Stimulated activated CD4-positive, alpha-beta T cell treated with anti-CD3 and anti-CD28 coated beads, Interleukin-15, amount 100 ng/mL, for 48 hours (primary cell): ENCODE results near the gene MSI2.
A peak's percentile ranks its signal among the peaks of the same experiment; 100 is the strongest.

Experiments used
- DNase-seq, 2 donors: peaks; one replicate each; pipeline ENCODE4 v3.0.0-alpha.2; 2020; ENCODE audit warnings: low read depth in 2 of 2

Gene MSI2

DNA sequence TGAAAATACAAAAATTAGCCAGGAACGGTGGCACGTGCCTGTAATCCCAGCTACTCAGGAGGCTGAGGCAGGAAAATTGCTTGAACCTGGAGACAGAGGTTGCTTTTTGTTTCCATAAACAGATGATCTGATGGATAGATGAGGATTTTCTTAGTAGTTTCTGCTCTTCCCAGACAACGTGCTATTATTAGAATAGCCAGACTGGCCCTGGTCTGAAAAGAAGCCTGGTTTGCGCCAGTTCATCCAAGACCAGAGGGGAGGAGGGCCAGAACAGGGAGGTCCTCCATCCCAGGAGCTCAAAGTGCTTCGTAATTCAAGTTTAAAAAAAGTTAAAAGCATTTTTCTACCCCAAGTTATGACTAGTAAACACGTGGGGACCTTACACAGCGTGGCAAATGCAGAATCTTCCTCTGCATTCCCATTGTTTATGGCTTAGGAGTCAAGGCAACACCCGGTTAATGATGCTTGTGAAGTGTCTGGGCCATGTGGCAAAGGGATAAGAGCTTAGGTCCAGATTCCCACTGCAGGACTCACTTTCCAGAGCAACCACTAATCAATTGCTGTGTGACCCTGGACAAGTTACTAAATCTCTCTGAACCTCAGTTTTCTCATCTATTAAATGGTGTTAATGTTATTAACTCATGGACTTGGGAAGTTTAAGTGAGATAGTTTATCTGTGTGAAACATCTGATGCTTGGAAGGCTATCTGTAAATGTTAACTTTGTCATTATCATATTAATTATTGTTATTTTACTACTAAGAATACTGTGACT, 283.4 kb downstream of the MSI2 start:
- no peak for DNase-seq

DNA sequence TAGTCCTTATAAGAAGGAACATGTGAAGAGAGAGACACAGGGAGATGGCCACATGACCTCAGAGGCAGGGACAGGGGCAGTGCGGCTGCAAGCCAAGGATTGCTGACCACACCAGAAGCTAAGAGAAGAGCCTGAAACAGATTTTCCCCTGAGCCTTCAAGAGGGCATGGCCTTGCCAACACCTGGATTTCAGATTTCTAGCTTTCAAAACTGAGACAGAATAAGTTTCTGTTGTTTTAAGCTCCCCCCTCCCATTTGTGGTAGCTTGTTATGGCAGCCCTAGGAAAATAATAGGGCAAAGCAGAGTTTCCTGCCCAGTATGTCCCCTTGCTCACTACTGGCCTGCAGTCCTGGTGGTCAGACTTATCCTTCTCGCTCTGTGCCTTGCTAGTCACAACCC, 284.3 kb downstream of the MSI2 start:
- no peak for DNase-seq

DNA sequence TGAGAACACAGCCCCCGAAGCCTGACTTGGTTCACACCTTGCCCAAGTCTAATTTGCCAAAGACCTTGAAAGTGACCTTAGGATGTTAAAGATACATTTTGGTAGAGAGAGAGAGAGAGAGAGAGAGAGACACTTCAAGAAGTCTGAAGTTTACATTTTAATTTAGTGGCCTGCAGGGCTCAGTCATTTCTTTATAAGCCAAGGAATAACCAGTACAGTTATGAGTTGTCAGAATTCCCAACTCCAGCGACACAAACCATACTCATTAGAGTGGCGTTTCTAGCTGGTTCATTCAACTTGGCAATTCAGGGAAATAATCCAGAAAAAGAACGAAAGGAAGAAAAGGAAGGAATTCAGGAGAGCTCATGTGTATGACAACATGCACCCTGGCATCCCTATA, 284.7 kb downstream of the MSI2 start:
- DNase-seq: no peak

DNA sequence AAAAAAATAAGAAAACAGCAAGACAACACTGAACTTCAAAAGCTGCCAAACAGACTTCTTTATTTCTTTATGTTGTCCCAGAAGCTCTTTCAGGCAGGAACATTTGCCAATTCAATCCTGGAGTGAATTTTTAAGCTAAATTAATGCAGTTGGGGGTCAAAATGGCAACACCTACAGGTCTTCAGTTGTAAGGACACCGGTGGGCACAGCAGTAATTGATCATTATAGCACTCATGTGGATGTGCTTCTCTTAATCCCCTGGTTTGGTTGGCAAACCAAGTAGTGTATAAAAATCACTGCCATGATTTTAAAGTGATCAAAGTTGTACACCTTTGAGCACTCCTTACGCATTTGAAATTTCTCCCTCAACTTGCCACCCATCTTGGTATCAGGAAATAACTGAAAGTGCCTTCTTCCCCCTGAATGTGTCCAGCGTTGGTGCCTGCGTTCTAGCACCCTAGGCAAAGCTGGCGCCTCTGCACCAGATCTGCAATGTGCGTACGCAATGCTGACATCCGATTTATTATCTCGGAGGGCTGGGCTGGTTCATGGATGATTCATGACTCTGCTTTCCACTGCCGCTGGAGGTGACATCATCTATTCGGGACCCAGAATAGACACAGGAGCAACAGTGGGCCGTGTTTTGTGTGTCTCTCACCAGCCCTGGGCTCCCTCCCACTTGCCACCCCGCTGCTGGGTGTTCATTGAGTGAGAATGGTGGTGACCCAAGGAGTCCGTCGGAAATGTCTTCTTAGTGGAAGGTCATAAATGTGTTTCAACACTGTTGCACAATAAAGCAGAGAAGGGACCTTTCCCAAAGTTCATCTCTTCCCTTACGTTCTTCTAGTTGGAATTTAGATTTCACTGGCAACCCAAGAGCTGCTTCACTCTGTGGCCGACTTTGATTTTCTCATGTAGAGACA, 285.4 kb downstream of the MSI2 start:
- DNase-seq: no peak

DNA sequence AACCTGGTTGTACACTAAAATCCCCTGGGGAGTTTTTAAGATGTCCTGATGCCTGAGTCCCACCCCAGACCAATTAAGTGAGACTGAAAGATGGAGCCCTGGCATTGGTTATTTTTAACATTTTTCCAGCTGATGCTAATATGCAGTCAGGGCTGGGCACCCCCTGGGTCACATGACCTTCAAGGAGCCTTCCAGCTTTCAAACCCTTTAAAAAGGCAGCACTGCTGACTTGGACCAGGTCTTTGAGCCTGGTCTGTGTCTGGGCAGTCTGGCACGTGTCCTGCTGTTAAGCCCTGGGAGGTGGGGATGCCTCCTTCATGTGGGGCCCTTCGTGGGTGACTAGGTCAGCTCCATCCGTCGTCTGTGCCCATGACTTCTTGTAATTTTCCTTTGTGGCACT, 286.2 kb downstream of the MSI2 start:
- DNase-seq: no peak

DNA sequence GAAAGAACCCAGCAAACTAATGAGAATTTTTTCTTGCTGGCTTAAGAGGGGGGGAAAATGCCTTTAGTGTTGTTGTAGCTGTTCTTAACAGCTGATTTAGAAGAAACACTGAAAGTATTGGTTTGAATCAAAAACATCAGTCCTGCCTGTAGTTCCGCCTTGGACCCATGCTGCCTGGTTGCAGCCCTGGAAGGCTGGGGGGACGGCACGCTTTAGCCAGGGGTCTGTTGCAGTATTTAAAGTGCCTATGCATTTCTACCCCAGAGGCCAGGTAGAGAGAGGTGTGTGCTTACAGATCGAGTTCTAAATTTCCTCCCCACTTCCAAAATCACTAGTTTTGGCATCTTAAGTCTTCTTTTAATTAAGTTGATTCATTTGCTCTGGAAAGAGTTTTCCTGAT, 286.9 kb downstream of the MSI2 start:
- DNase-seq: no peak

DNA sequence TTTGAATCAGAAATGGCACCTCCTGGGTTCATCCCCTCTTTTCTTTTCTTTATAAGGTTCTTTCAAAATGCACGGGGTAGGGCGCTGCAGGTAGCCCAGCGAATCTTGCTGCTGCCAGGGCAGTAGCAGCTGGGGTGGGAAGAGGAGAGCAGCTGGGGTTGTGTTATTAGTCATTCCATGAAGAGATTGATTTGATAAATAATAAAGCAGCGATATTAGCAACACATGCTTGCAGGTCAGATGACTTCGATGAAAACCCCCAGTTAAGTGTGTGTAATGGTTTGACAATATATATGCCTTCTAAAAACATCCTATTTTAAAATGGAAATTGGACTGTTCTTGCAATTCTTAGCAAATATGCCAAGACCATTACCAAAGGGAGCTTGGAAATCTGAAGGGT, 288.1 kb downstream of the MSI2 start:
- no peak for DNase-seq

DNA sequence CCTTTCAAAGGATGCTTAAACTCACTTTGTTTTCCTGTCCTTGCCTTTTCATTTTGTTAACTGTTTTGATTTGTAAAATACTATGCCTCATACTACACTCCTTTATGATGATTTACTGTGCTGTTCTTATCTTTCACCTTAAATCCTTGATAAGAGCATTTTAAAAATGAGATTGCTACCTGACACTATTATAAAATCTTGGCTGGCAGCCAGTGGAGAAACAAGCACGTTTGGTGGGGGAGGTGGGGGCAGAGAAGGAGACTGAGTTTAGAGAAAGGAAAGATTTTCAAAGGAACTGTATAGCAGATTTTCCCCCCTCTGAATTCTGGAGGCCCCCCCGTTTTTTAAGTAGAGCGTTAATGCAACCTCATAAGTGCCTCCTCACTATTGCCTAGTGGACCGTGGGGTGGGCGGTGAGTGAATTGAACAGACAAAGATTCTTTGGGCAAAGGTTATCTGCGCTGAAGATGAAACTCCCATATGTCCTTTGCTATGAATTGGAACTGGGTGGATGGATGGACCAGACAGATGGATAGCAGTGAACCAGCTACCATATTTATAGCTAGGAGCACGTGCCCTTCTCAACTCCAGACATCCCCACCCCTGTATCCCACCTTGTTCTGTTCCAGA, 288.6 kb downstream of the MSI2 start:
- no peak for DNase-seq

DNA sequence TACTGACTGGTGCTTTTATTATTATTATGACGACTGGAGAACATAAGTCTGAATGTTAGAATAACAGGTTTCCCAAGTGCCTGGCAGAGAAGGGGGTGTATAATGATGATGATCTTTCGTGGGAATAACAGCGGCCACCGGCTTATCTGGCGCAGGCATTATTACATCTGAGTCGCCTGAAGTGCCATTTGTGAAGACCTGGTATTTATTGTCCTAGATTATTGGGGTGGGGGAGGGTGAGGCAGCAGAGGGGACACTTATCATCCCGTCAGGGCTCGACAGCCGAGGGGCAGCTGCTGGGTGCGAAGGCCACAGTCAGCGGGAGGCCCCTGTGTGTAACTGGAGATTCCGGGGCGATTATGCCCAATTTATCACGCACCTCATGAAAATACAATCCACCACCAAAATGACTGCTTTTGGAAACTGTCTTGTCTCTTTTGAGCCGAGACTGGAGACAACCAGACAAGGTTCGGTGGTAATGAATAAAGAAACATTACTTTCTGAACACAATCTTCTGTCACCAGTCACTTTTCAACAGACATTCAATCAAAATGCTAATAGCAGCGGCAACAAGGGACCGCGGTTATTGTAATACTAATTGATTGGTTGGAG, 289.5 kb downstream of the MSI2 start:
- no peak for DNase-seq

DNA sequence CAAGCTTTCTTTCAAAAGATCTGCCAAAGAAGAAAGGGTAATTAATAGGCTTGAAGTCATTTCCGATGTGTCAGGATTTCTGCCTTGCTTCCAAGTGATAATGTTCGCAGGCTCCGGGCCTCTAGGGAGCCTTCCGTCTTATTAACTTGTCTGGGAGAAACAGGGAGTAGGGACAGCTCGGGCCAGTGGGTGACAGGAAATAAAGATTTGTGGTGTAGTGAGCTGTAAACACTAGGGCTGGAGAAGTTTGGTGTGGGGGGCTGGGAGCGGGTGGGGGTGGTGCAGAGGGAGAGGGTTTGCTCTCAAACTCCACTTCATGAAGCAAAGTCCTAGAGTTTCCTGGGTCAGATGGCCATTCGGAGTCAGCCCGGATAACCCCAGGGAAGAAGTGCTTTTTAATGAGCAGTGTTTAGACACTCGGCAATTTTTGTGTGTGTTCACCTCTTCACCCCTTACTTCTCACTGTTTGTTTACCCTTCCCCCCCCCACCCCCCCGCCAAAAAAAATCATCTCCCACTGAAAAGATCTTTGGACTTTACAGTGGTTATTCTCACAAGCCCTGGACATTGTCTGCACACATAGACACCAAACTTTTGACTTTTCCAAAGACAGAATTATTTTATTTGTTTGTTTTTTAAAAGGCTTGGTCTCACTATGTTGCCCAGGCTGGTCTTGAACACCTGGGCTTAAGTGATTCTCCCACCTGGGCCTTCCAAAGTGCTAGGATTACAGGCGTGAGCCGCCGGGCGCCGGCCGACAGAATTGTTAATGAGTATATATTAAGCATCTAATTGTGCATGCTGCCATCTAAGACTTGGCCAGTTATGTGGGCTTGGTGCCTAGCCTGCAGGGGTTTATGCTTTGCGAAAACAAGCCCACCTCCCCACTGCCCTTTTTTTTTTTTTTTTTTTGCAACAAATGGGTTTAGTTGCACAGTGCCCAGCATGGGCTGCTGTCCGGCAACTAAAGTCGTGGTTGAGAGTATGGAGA, 292.4 kb downstream of the MSI2 start:
- no peak for DNase-seq

DNA sequence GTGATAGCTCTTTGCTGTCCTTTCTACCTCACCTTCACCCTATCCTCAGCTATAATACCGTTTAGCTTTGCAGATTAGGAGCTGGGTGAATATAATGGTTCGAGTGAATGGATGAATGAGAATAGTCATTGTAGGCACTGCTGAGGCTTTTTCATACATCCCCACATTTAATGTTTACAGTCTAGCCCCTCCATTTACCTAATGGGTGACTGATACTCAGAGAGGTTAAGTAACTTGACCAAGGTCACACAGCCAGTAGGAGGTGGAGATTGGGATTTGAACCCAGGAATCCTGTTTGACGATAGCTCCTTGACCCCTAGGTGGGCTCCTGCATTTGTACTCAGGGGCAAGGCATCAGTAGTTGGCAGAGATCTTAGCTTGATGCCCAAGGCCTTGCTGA, 293.1 kb downstream of the MSI2 start:
- no peak for DNase-seq

DNA sequence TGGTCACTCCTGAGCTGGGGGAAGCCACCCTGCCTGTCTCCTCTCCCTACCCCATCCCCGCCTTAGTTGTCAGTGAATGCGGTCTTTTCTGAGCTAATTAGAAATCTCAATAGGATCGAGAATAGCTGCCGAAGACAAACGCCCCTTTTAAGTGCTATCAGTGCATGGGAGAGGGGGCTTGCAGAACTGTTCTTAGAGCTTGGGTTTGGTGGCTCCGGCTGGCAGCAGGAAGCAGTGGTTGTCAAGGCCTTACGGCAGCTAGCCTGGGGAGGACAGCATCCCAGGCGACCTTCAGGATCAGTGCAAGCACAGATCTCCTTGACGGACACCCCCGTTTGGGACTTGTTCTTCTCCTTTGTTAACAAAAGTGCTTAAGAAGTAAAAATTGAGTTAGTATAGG, 293.7 kb downstream of the MSI2 start:
- no peak for DNase-seq

DNA sequence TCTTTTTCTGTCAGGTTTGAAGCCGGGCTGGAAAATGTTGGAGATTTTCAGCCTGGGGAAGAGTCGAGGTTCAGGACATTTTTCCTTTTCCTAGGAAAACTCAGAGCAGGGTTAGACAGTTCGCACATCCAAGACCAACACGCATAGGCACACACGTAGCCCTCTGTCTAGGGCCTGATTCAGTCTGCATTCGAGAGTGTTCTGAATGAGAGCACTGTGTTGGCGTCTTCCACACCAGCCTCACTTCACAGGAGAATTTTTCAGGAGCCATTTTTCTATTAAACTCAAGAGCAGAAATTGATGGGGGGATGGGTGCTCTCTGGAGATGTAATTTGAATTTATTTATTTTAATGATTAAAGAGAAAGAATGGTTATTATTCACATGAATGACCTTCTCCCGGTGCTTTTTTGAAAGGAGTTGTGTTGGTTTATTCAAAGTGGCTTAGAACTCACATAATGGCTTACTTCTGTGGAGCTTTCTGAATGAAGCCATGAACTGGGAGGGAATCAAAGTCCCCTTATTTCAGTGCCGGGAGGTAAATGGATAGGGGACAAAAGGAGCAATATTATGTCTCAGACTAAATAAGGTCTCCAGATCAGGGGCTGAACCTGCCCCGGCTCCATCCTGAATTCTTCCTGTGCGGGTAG, 294.5 kb downstream of the MSI2 start:
- DNase-seq: no peak

DNA sequence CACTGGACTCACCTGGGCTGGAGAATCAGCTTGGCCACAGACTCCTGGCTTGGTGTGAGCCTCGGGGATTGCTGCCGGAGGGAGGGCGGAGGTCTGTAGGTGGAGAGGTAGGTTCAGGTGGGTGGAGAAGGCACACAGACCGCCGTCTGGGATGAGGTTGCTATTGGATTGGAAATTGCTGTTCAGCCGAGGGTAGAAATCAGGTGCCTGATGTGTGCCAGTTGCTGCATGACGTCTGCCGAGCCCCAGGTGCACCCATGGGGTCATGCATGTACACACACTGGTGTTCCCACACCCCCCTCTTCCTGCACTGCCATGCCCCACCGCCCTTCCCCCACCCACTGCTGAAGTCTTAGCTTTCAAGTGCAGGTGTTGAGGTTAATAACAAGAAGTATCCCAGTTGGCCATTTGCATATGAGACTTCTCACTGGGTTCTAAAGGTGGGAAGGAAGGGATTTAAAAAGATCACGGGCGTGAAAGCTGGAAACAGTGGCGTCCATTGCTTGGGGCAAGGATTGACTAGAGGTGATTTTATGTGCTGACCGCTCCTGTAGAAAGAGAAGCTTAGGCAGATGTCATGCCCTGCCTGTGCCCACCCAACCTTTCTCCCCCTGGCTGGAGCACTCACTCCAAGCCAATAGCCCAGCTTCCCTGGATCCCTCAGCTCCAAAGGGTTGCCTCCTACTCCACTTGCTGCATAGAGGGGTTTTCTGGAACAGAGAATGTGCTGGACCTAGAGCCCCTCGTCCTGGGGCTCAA, 295.2 kb downstream of the MSI2 start:
- no peak for DNase-seq

DNA sequence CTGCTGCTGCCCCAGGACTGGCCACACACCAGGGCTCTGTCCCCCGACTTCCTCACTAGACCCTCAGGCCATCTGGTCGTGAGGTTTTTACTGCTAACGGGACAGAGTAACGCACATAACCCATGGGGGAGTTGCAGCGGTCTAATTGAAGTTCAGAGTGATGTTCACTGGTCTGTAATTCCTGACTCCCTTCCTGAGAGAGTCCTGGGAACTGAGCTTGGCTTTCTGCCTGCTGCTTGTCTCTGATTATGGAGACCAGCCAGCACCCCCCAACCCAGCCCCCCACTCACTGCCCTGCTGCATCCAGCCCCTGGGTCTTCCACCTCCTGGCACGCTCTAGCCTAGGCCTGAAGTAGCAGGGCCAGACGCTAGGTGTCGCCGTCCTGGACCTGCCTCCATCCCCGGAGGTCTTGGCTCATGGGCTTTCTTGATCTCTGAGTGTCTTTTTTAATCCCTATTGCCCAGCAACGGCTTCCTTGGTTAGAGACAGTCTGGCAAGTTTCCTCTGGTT, 295.8 kb downstream of the MSI2 start:
- peak in 1 of 2 donors; percentile 10 for DNase-seq

DNA sequence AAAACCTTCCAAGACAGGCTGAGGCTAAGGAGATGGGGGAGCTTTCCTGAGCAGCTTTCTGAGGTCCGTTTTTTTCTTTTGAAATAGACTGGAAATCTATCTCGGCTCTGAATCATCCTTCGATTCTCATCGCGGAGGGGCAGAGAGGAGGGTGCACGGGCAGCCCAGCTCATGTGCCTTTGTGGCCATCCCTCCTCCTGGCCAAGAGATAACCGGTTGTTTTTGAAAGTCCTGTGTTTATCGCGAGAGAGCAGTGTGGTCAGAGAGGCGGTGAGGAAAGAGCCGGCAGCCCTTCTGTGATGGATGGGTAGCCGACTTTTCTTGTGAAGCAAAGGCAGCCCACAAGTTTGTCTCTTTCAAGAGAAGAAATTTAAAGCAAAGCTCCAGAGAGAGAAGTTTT, 297.2 kb downstream of the MSI2 start:
- DNase-seq: no peak

DNA sequence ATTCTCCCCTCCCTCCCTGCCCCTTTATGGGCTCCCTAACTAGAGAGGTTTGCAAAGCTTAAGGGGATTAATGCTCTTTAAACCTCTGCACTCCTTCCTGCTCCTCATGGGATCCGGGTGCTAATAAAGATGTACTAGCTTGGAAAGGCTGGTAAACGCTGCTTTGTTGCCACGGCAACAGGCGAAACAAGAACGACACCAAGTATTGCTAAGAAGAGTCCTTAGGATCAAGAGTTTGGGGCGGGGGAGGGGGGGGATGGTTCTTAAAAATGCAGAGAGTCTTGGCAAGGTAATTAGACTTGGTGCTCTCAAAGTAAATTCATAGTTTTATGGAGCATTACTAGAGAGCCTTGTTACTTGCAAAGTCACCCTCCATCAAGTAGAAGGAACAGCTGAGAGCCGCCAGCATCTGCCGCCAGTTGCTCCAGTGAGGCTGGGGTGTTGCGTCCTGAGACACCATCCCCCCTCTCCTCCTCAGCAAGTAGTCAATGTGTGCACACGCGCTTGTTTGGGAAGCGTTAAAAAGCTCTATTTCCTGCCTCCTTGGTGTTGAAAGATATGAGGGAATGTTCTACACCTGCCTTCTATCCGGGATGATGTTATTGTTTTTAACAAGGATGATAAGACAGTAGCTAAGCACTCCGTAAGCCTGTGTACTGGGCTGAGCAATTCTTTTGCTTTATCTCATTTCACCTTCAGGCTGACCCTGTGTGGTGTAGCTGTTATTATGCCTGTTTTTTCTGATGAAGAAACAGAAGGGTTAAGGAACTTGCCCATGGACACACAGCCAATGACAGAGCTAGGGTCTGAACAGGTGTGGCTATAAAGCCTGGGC, 297.9 kb downstream of the MSI2 start:
- DNase-seq: no peak

DNA sequence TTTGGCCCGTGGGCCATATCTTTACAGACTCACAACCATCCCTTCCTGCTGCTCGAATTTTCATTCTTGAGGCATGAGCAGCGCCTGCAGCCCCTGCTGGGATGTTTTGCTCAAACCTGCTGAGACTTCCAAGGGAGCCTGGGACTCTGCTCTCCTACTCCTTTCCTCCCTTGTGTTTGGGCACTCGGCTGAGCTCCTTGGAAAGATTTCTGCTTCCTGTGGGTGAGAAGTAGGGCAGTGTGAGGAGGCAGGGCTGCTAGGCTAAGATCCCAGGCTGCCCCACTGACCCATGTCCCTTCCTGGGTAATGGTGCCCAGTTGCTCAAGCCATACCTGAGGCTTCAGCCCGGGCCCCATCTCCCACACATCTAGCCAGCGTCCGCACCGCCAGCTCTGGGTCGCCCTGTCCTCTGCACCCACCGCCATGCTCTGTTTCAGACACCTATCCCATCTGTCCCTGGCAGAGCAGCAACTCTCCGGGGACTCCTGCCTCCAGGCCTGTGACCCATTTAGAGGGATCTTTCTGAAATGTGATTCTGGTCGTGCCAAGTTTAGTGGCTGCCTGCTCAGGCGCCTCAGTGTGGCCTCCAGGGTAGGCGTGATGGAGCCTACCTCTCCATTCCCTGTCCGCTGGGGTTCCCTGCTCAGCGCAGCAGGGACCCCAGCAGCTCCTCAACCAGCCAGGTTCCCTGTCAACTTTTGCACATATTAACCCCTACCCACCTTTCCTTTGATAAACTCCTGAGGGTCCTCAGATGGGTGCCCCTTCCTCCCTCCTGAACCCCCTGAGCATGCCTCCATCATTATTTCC, 298.7 kb downstream of the MSI2 start:
- no peak for DNase-seq
